ENCODE results near the gene KLK15. TPM values are rescaled to one million over a fixed set of nuclear protein-coding genes. Genes with fewer than 3 reads are reported as not detected.
A peak's percentile ranks its signal among the peaks of the same experiment; 100 is the strongest.

Gene KLK15
- total RNA-seq, 3 donors from 2014 or later: 0.92 to 3.3 (median 2.3) TPM

GRCh38 chr19:50797429-50797780, 36.0 kb downstream of the KLK15 start:
- TF ChIP-seq CTCF (IDR thresholded peaks at IDR 0.05): no peak
- DNase-seq (no peak), ATAC-seq (no peak)
- no peaks in the 10 kb centered on the region for H3K36me3 ChIP-seq (ENCODE audit: low read depth)
- intact Hi-C loops (cut with DNase I, micrococcal nuclease): no loop called here
- H3K4me1 ChIP-seq (ENCODE audit: low read depth): peaks cover 2% of the 10 kb centered on the region
- H3K9me3 ChIP-seq: no peaks in the 10 kb centered on the region
- H3K4me3 ChIP-seq: no peak overlapping the region

GRCh38 chr19:50796634-50797428, 36.5 kb downstream of the KLK15 start:
- TF ChIP-seq CTCF (IDR thresholded peaks at IDR 0.05): no peak
- no peaks in the 10 kb centered on the region for H3K9me3 ChIP-seq
- no peak for DNase-seq
- no peak overlapping the region for H3K4me3 ChIP-seq
- no peak for ATAC-seq
- intact Hi-C loops (cut with DNase I, micrococcal nuclease): no loop called here
- no peaks in the 10 kb centered on the region for H3K4me1 ChIP-seq (ENCODE audit: low read depth)
- H3K36me3 ChIP-seq (ENCODE audit: low read depth): no peaks in the 10 kb centered on the region

GRCh38 chr19:50796128-50796633, 37.2 kb downstream of the KLK15 start:
- Histone ChIP-seq H3K9me3 (no peaks in the 10 kb centered on the region), H3K36me3 (ENCODE audit: low read depth) (no peaks in the 10 kb centered on the region), H3K4me3 (no peak overlapping the region), H3K4me1 (ENCODE audit: low read depth) (no peaks in the 10 kb centered on the region)
- DNase-seq (no peak), ATAC-seq (no peak)
- intact Hi-C loops (cut with DNase I, micrococcal nuclease): no loop called here
- no peak for TF ChIP-seq CTCF (IDR thresholded peaks at IDR 0.05)

- DNase-seq (no peak), ATAC-seq (no peak)
- Histone ChIP-seq H3K4me3 (no peak overlapping the region), H3K9me3 (no peaks in the 10 kb centered on the region), H3K4me1 (ENCODE audit: low read depth) (no peaks in the 10 kb centered on the region), H3K36me3 (ENCODE audit: low read depth) (no peaks in the 10 kb centered on the region)
- intact Hi-C loops (cut with DNase I, micrococcal nuclease): no loop called here
- TF ChIP-seq CTCF (IDR thresholded peaks at IDR 0.05): no peak
Measured at GRCh38 chr19:50795664-50796073, 37.7 kb downstream of the KLK15 start.

- TF ChIP-seq CTCF (IDR thresholded peaks at IDR 0.05): no peak
- Histone ChIP-seq H3K9me3 (no peaks in the 10 kb centered on the region), H3K36me3 (ENCODE audit: low read depth) (no peaks in the 10 kb centered on the region), H3K4me3 (no peak overlapping the region), H3K4me1 (ENCODE audit: low read depth) (no peaks in the 10 kb centered on the region)
- intact Hi-C loops (cut with DNase I, micrococcal nuclease): no loop called here
- ATAC-seq (peak; percentile 53), DNase-seq (peak in 2 of 3 donors; percentile 52 to 54)
Measured at GRCh38 chr19:50794876-50795663, 38.3 kb downstream of the KLK15 start.

Data from mucosa of descending colon (tissue), 3 donors.